OCI-LY7 (cell line): ENCODE measurements around the gene ALDH7A1. TPM values are rescaled to one million over a fixed set of nuclear protein-coding genes. Genes with fewer than 3 reads are reported as not detected.

Source experiments
- BruUV-seq: library from RNA; stranded (reverse); fragments of 400-500 nt; replicated peaks from 2 replicates; lab custom pipeline; 2021; lab: Mats Ljungman, UMichigan
- CTCF ChIA-PET: fragments of 300-600 bp; sonication (Branson Sonifier 250); formaldehyde crosslinking; loops from one replicate; lab custom pipeline; 2022; ENCODE audit warnings: antibody characterized with exemption; ENCODE audit not compliant: unreplicated experiment; lab: Charles Lee
- POLR2A ChIA-PET: fragments of 300-600 bp; sonication (Branson Sonifier 250); formaldehyde crosslinking; loops from one replicate; lab custom pipeline; 2022; ENCODE audit warnings: antibody characterized with exemption; lab: Charles Lee
- DNase-seq: peaks from one replicate; pipeline ENCODE4 v3.0.0-alpha.2; 2015; ENCODE audit warnings: low spot score
- H2AFZ ChIP-seq: fragments of 200-600 bp; sonication (generic), shearing (Covaris generic); 2 replicates; pipeline ENCODE4 v1.6.1; 2014; ENCODE audit warnings: mild to moderate bottlenecking, antibody characterized with exemption, low read length, moderate library complexity
- H3K27ac ChIP-seq: fragments of 200-600 bp; sonication (generic); 2 replicates; pipeline ENCODE4 v1.5.1; 2014; ENCODE audit warnings: mixed run types, low read depth, mild to moderate bottlenecking, moderate library complexity, low read length, inconsistent platforms; ENCODE audit not compliant: poor library complexity, severe bottlenecking
- H3K36me3 ChIP-seq: fragments of 200-600 bp; sonication (generic); 2 replicates; pipeline ENCODE4 v1.6.1; 2014; ENCODE audit warnings: mild to moderate bottlenecking, antibody characterized with exemption, low read length, moderate library complexity, mixed read lengths; ENCODE audit not compliant: insufficient read depth
- H3K4me1 ChIP-seq: fragments of 200-600 bp; sonication (generic); 2 replicates; pipeline ENCODE4 v1.5.1; 2014; ENCODE audit warnings: mild to moderate bottlenecking, low read length; ENCODE audit not compliant: insufficient read depth, poor library complexity, severe bottlenecking
- H3K4me2 ChIP-seq: fragments of 200-600 bp; sonication (generic); 2 replicates; pipeline ENCODE4 v1.6.1; 2014; ENCODE audit warnings: mild to moderate bottlenecking, low read length
- H3K4me3 ChIP-seq: fragments of 200-600 bp; sonication (generic); 2 replicates; pipeline ENCODE4 v1.5.1; 2014; ENCODE audit warnings: mild to moderate bottlenecking, low read depth, low read length; ENCODE audit not compliant: poor library complexity, severe bottlenecking
- H3K79me2 ChIP-seq: fragments of 200-600 bp; sonication (generic); 2 replicates; pipeline ENCODE4 v1.6.1; 2016; ENCODE audit warnings: low read depth, mild to moderate bottlenecking, low read length, moderate library complexity, mixed read lengths; ENCODE audit not compliant: insufficient read depth
- H3K9me2 ChIP-seq: fragments of 200-600 bp; sonication (generic); 2 replicates; pipeline ENCODE4 v1.6.1; 2016; ENCODE audit warnings: mild to moderate bottlenecking, low read length, mixed read lengths; ENCODE audit not compliant: insufficient read depth
- H3K9me3 ChIP-seq: fragments of 200-600 bp; sonication (generic); 2 replicates; pipeline ENCODE4 v1.6.1; 2014; ENCODE audit warnings: mild to moderate bottlenecking, mixed run types, low read length, mixed read lengths
- H4K20me1 ChIP-seq: fragments of 200-600 bp; sonication (generic); 2 replicates; pipeline ENCODE4 v1.6.1; 2014; ENCODE audit warnings: mild to moderate bottlenecking, antibody characterized with exemption, low read length, moderate library complexity, mixed read lengths; ENCODE audit not compliant: insufficient read depth
- CTCF ChIP-seq: fragments of 200-600 bp; sonication (generic); conservative IDR thresholded peaks from 2 replicates; pipeline ENCODE4 v1.5.1; 2014; ENCODE audit warnings: mild to moderate bottlenecking, antibody characterized with exemption, low read length, moderate library complexity, mixed read lengths
- EZH2phosphoT487 ChIP-seq: fragments of 200-600 bp; sonication (generic); IDR thresholded peaks from 2 replicates; pipeline ENCODE4 v1.6.1; 2018; ENCODE audit warnings: low read depth, borderline replicate concordance, mild to moderate bottlenecking, mixed run types, antibody characterized with exemption, low read length, moderate library complexity, mixed read lengths
- intact Hi-C: fragments of 100-400 bp; cut with micrococcal nuclease; formaldehyde crosslinking; loops from one replicate; pipeline ENCODE4 v1.10.0; 2022; ENCODE audit not compliant: unreplicated experiment
- total RNA-seq, 2 experiments: library from RNA; depleted of rRNA in 1 of 2; stranded (reverse); fragments of >200 nt in 1 of 2; shearing (Covaris generic) in 1 of 2; gene quantifications; 2 replicates each; pipeline ENCODE4 v1.2.3, GENCODE V29; 2014 to 2022

ALDH7A1 gene
- total RNA-seq, 2 experiments from 2014 or later: not detected

- ChIA-PET CTCF (no interaction called here), POLR2A (interaction anchor here (0.5 to 2.0 kb wide), 7 partner anchors 59 to 204 kb away, joined by 3 to 9 read pairs (median 4); no protein-coding TSS in a partner anchor)
- Histone ChIP-seq H3K9me3 (no peaks in the 10 kb centered on the region), H3K9me2 (no peaks in the 10 kb centered on the region), H3K4me2 (no peak overlapping the region), H3K4me3 (no peak overlapping the region), H3K79me2 (no peaks in the 10 kb centered on the region), H3K36me3 (no peaks in the 10 kb centered on the region), H3K27ac (no peak overlapping the region), H3K4me1 (peaks cover 21% of the 10 kb centered on the region), H4K20me1 (no peaks in the 10 kb centered on the region), H2AFZ (peak overlapping the region; percentile 8; the same call in 1 of the 2 replicates)
- TF ChIP-seq CTCF: no peak
- no peak for TF ChIP-seq EZH2phosphoT487
- no peak for DNase-seq
- intact Hi-C loops: loop anchor here (10.0 kb wide), 1 partner anchor 952 kb away; no protein-coding TSS in a partner anchor
- no TSS peak for BruUV-seq
These were observed 52.0 kb downstream of the ALDH7A1 start for GRCh38 chr5:126543009-126543408.

DNA sequence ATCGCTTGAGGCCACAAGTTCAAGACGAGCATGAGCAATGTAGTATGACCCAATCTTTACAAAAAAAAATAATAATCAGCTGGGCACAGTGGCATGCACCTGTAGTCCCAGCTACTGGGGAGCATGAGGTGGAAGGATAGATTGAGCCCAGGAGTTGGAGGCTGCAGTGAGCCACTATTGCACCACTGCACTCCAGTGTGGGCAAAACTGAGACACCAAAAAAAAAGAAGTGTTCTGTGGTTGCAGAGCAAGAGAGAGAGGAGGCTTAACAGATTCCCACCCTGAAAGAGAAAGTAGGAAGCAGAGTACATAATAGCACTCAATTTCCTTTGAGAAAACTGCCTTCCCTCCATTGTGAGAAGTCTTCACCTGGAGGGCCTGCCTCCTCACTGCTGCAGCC, 52.6 kb downstream of the ALDH7A1 start:
- ChIA-PET CTCF (no interaction called here), POLR2A (interaction anchor here (0.6 to 2.0 kb wide), 5 partner anchors 8 to 1094 kb away, joined by 3 to 9 read pairs (median 3); no protein-coding TSS in a partner anchor)
- no peaks in the 10 kb centered on the region for H3K79me2 ChIP-seq
- BruUV-seq: no TSS peak
- TF ChIP-seq EZH2phosphoT487: no peak
- no peak for TF ChIP-seq CTCF
- no peaks in the 10 kb centered on the region for H3K9me3 ChIP-seq
- intact Hi-C loops: loop anchor here (10.0 kb wide), 1 partner anchor 952 kb away; no protein-coding TSS in a partner anchor
- H3K4me2 ChIP-seq: peak overlapping the region; percentile 9; the same call in 1 of the 2 replicates
- H3K4me1 ChIP-seq: peaks cover 21% of the 10 kb centered on the region
- no peaks in the 10 kb centered on the region for H4K20me1 ChIP-seq
- no peak for DNase-seq
- H2AFZ ChIP-seq: peak overlapping the region; percentile 8; the same call in 1 of the 2 replicates
- no peaks in the 10 kb centered on the region for H3K9me2 ChIP-seq
- H3K4me3 ChIP-seq: no peak overlapping the region
- no peak overlapping the region for H3K27ac ChIP-seq
- no peaks in the 10 kb centered on the region for H3K36me3 ChIP-seq

DNA sequence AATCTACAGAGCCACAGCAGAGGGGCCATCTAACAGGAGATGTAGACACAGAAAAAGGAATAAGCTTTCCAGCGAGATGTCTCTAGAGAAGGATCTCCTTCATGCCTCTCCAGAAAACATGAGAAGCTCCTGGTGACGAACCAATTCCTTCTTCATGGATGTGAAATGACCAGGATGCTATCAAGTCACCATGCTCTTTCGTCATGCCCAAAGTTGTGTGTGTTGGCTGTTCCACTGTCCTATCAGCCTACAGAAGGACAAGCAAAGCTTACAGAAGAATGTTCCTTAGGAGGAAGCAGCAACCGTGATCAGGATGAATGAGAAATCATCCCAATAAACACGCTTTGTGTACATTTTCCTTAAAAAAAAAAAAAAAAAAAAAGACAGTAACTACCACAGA, 54.4 kb downstream of the ALDH7A1 start:
- intact Hi-C loops: loop anchor here (10.0 kb wide), 1 partner anchor 954 kb away; no protein-coding TSS in a partner anchor
- Histone ChIP-seq H2AFZ (no peak overlapping the region), H3K4me2 (no peak overlapping the region), H3K4me3 (no peak overlapping the region), H3K27ac (no peak overlapping the region), H3K9me2 (no peaks in the 10 kb centered on the region), H3K79me2 (no peaks in the 10 kb centered on the region), H3K36me3 (no peaks in the 10 kb centered on the region), H3K9me3 (no peaks in the 10 kb centered on the region), H4K20me1 (no peaks in the 10 kb centered on the region), H3K4me1 (peaks cover 21% of the 10 kb centered on the region)
- DNase-seq: no peak
- no peak for TF ChIP-seq CTCF
- TF ChIP-seq EZH2phosphoT487: no peak
- ChIA-PET CTCF (no interaction called here), POLR2A (interaction anchor here (0.6 to 1.5 kb wide), 5 partner anchors 10 to 206 kb away, joined by 3 to 9 read pairs (median 6); no protein-coding TSS in a partner anchor)
- no TSS peak for BruUV-seq
